K562 (cell line): ENCODE measurements around the gene HNRNPH3. TPM values are rescaled to one million over a fixed set of nuclear protein-coding genes. Genes with fewer than 3 reads are reported as not detected.

Source experiments
- ATAC-seq: fragments of 200-7000 bp; cut with Tn5 transposase; 3 replicates; pipeline ENCODE4 v1.9.1; 2020; ENCODE audit warnings: moderate library complexity
- BruUV-seq: library from RNA; stranded (reverse); fragments of 400-500 nt; replicated peaks from 2 replicates; lab custom pipeline; 2021; lab: Mats Ljungman, UMichigan
- CTCF ChIA-PET: fragments of 300-600 bp; formaldehyde crosslinking; extraction: SDS; loops from one replicate; lab custom pipeline; 2021; ENCODE audit warnings: low intra/inter-chr PET ratio; lab: Yijun Ruan, JAX
- POLR2A ChIA-PET: fragments of 300-600, 350-650 bp; sonication (Branson Sonifier 250); formaldehyde crosslinking; extraction: SDS; loops from one replicate; lab custom pipeline; 2021; ENCODE audit warnings: antibody characterized with exemption, inconsistent platforms; lab: Yijun Ruan, JAX
- DNase-seq, 4 experiments: peaks; one replicate each; pipeline versions ENCODE4 v3.0.0 to v3.0.0-alpha.2; 2011 to 2018; ENCODE audit warnings: low spot score in 3 of 4, mixed read lengths in 3 of 4; ENCODE audit errors: extremely low read depth in 1 of 4
- FAIRE-seq: peaks from 2 replicates; lab custom pipeline; 2011; peaks lifted over from hg19 to GRCh38; lab: Jason Lieb, UNC
- H2AFZ ChIP-seq: 2 replicates; pipeline ENCODE4 v1.6.0; 2011; ENCODE audit warnings: low read depth, low read length, control low read depth, inconsistent platforms
- H3K27ac ChIP-seq: fragments of 200-600 bp; 3 replicates; pipeline ENCODE4 v1.8.0; 2011; ENCODE audit warnings: low read depth, mild to moderate bottlenecking, control low read depth, inconsistent platforms, low read length, moderate library complexity, mixed read lengths; ENCODE audit errors: extremely low read depth
- H3K27me3 ChIP-seq, 2 experiments: fragments of 300-600 bp in 1 of 2; 2 replicates in 1 of 2; 3 replicates in 1 of 2; pipeline versions ENCODE4 v1.6.0 to v1.8.0; 2011; ENCODE audit warnings: inconsistent platforms in 2 of 2, low read length in 2 of 2, mild to moderate bottlenecking in 1 of 2, mixed read lengths in 1 of 2, moderate library complexity in 1 of 2; ENCODE audit not compliant: control insufficient read depth in 2 of 2, insufficient read depth in 2 of 2
- H3K36me3 ChIP-seq: fragments of 300-600 bp; 3 replicates; pipeline ENCODE4 v1.8.0; 2011; ENCODE audit warnings: mild to moderate bottlenecking, low read length, inconsistent platforms; ENCODE audit not compliant: control insufficient read depth, insufficient read depth
- H3K4me1 ChIP-seq, 2 experiments: fragments of 200-600 bp in 1 of 2; replicated peaks in 1 of 2; 2 replicates in 1 of 2; 3 replicates in 1 of 2; pipeline versions ENCODE4 v1.5.1 to v1.8.0; 2011; ENCODE audit warnings: inconsistent platforms in 2 of 2, low read length in 2 of 2, mild to moderate bottlenecking in 1 of 2, mixed read lengths in 1 of 2, moderate library complexity in 1 of 2; ENCODE audit not compliant: control insufficient read depth in 2 of 2, insufficient read depth in 2 of 2
- H3K4me2 ChIP-seq: 2 replicates; pipeline ENCODE4 v1.6.1; 2011; ENCODE audit warnings: low read length, control low read depth, inconsistent platforms, mixed read lengths; ENCODE audit not compliant: insufficient read depth
- H3K4me3 ChIP-seq: fragments of 200-600 bp; sonication (generic), shearing (Covaris generic); 2 replicates; pipeline ENCODE4 v1.5.1; 2016; ENCODE audit warnings: control low read depth, inconsistent platforms
- H3K79me2 ChIP-seq: fragments of 200-600 bp; 3 replicates; pipeline ENCODE4 v1.8.0; 2011; ENCODE audit warnings: low read length, inconsistent platforms; ENCODE audit not compliant: control insufficient read depth, insufficient read depth
- H3K9ac ChIP-seq, 2 experiments: 2 replicates each; pipeline versions ENCODE4 v1.6.0 to v1.6.1; 2011; ENCODE audit warnings: low read depth in 2 of 2, low read length in 2 of 2, control low read depth in 1 of 2, inconsistent platforms in 1 of 2, mild to moderate bottlenecking in 1 of 2, mixed read lengths in 1 of 2; ENCODE audit not compliant: insufficient read depth in 1 of 2
- H3K9me1 ChIP-seq: one replicate; pipeline ENCODE4 v1.6.0; 2011; ENCODE audit warnings: inconsistent platforms, mild to moderate bottlenecking, low read length, moderate library complexity; ENCODE audit not compliant: control insufficient read depth, insufficient read depth
- H3K9me3 ChIP-seq: replicated peaks from 2 replicates; pipeline ENCODE4 v1.5.1; 2011; ENCODE audit warnings: low read depth, low read length, inconsistent platforms; ENCODE audit not compliant: control insufficient read depth, insufficient read depth
- H4K20me1 ChIP-seq: replicated peaks from 2 replicates; pipeline ENCODE4 v1.6.1; 2011; ENCODE audit warnings: low read length, inconsistent platforms, mixed read lengths; ENCODE audit not compliant: control insufficient read depth, insufficient read depth
- GTF2B ChIP-seq: IDR thresholded peaks from 2 replicates; pipeline ENCODE4 v1.6.1; 2011; ENCODE audit not compliant: insufficient read length; ENCODE audit errors: extremely low read depth
- HIVEP1 ChIP-seq: fragments of 250-450 bp; sonication (Bioruptor Pico); IDR thresholded peaks from 2 replicates; pipeline ENCODE4 v1.4.0; 2020; ENCODE audit warnings: mild to moderate bottlenecking
- STAT6 ChIP-seq: sonication (generic); formaldehyde crosslinking; IDR thresholded peaks from 2 replicates; pipeline ENCODE4 v1.8.1; 2023; ENCODE audit warnings: mild to moderate bottlenecking, missing genetic modification reagents
- ZBED1 ChIP-seq: IDR thresholded peaks from 2 replicates; pipeline ENCODE4 v1.6.1; 2014
- ZMIZ1 ChIP-seq, 2 experiments: fragments of 150-350 bp in 1 of 2; IDR thresholded peaks; 2 replicates each; pipeline ENCODE4 v1.6.1; 2012 to 2016; ENCODE audit warnings: low read depth in 2 of 2, low read length in 2 of 2, mild to moderate bottlenecking in 1 of 2, moderate library complexity in 1 of 2
- ZNF212 ChIP-seq: fragments of 450-650 bp; formaldehyde crosslinking; IDR thresholded peaks from 2 replicates; pipeline ENCODE4 v1.4.0; 2020; ENCODE audit warnings: mild to moderate bottlenecking
- ZNF41 ChIP-seq: fragments of 250-450 bp; sonication (Bioruptor Pico); conservative IDR thresholded peaks from 2 replicates; pipeline ENCODE4 v1.4.0; 2020; ENCODE audit warnings: mild to moderate bottlenecking
- ZSCAN32 ChIP-seq: fragments of 450-650 bp; formaldehyde crosslinking; IDR thresholded peaks from 2 replicates; pipeline ENCODE4 v1.4.0; 2020; ENCODE audit warnings: mild to moderate bottlenecking, moderate library complexity
- WGBS: fragments of 100-300 bp; shearing (Covaris generic); methylation state at CpG from one replicate; pipeline ENCODE4 v1.1.6; 2016; ENCODE audit warnings: low coverage, mixed read lengths; ENCODE audit not compliant: insufficient coverage; ENCODE audit errors: missing lambda C conversion rate; 5-methylcytosine and 5-hydroxymethylcytosine counted together
- in situ Hi-C: fragments of 300-500 bp; cut with MboI; formaldehyde crosslinking; loops from 4 replicates; pipeline ENCODE4 v1.15.0; 2018; ENCODE audit warnings: inconsistent platforms, mixed read lengths
- intact Hi-C: fragments of 100-400 bp; cut with micrococcal nuclease; formaldehyde crosslinking; loops from 2 replicates; pipeline ENCODE4 v1.14.2; 2022
- polyA plus RNA-seq, 8 experiments: library from polyadenylated mRNA; depleted of rRNA in 4 of 8; stranded (reverse) in 5 of 8; unstranded in 3 of 8; fragments of >200 nt; fragmentation: Nextera tagmentation in 2 of 8; fragmentation: Illumina TruSeq in 1 of 8; extraction: Ambion mirVana in 2 of 8; extraction: Trizol in 1 of 8; gene quantifications; 2 replicates each; pipeline versions ENCODE4 v1.2.1 to v1.2.3, GENCODE V29; 2011 to 2014; ENCODE audit warnings: inconsistent platforms in 1 of 8, missing spikeins in 1 of 8
- total RNA-seq, 7 experiments: library from RNA; depleted of rRNA in 6 of 7; stranded (reverse); fragments of >200 nt in 6 of 7; fragmentation: Illumina TruSeq in 2 of 7; extraction: Trizol in 2 of 7; gene quantifications; 2 replicates each; pipeline versions ENCODE4 v1.2.1 to v1.2.3, GENCODE V29; 2011 to 2021; ENCODE audit warnings: low replicate concordance in 1 of 7
- TF ChIP-seq, protein P1 (sequence below): fragments of 250-450 bp; sonication (Bioruptor Pico); IDR thresholded peaks from 2 replicates; pipeline ENCODE4 v1.4.0; 2020

HNRNPH3 gene
- total and polyA plus RNA-seq, 9 of the 15 experiments (the other 6 are each of a cell fraction or from before 2014, with no cell fraction given), result 52.8 to 562 (median 152) TPM

GRCh38 chr10:68288717-68289116 is 43.1 kb upstream of the HNRNPH3 start:
- CTCF ChIA-PET, result no interaction called here
- 22% methylated on average over 4 of the region's 4 CpGs for WGBS
- H2AFZ ChIP-seq, result no peak overlapping the region
- no peaks in the 10 kb centered on the region for H3K79me2 ChIP-seq
- H3K9me1 ChIP-seq, result no peaks in the 10 kb centered on the region
- no peak overlapping the region for H3K9ac ChIP-seq
- DNase-seq (no peak), ATAC-seq (no peak), FAIRE-seq (no peak)
- POLR2A ChIA-PET, result interaction anchor here (0.6 to 0.7 kb wide), 3 partner anchors 180 to 667 kb away, joined by 3 to 4 read pairs (median 4); partner anchors contain the start of gene DDX21
- H3K9me3 ChIP-seq, result no peaks in the 10 kb centered on the region
- BruUV-seq, result no TSS peak
- in situ Hi-C loops, result no loop called here
- no peaks in the 10 kb centered on the region for H3K4me1 ChIP-seq
- no peaks in the 10 kb centered on the region for H3K36me3 ChIP-seq
- no peak overlapping the region for H3K4me3 ChIP-seq
- H3K27ac ChIP-seq, result no peak overlapping the region
- peaks cover 0 to 9% of the 10 kb centered on the region in 2 experiments; a peak in 2 of 5 replicates for H3K27me3 ChIP-seq
- no peaks in the 10 kb centered on the region; the same call in 1 of the 2 replicates for H4K20me1 ChIP-seq
- no peak overlapping the region for H3K4me2 ChIP-seq
- intact Hi-C loops, result no loop called here
- TF ChIP-seq ZNF41 (CRISPR knock-in tag) (no peak), GTF2B (no peak), STAT6 (CRISPR knock-in tag) (no peak), HIVEP1 (CRISPR knock-in tag) (no peak), ZNF212 (CRISPR knock-in tag) (no peak), ZSCAN32 (CRISPR knock-in tag) (no peak), ZBED1 (no peak), ZMIZ1 (IDR thresholded peaks at IDR 0.05; ENCODE audit: low read depth in 2 of 2, low read length in 2 of 2) (no peak)
- TF ChIP-seq, protein P1, sequence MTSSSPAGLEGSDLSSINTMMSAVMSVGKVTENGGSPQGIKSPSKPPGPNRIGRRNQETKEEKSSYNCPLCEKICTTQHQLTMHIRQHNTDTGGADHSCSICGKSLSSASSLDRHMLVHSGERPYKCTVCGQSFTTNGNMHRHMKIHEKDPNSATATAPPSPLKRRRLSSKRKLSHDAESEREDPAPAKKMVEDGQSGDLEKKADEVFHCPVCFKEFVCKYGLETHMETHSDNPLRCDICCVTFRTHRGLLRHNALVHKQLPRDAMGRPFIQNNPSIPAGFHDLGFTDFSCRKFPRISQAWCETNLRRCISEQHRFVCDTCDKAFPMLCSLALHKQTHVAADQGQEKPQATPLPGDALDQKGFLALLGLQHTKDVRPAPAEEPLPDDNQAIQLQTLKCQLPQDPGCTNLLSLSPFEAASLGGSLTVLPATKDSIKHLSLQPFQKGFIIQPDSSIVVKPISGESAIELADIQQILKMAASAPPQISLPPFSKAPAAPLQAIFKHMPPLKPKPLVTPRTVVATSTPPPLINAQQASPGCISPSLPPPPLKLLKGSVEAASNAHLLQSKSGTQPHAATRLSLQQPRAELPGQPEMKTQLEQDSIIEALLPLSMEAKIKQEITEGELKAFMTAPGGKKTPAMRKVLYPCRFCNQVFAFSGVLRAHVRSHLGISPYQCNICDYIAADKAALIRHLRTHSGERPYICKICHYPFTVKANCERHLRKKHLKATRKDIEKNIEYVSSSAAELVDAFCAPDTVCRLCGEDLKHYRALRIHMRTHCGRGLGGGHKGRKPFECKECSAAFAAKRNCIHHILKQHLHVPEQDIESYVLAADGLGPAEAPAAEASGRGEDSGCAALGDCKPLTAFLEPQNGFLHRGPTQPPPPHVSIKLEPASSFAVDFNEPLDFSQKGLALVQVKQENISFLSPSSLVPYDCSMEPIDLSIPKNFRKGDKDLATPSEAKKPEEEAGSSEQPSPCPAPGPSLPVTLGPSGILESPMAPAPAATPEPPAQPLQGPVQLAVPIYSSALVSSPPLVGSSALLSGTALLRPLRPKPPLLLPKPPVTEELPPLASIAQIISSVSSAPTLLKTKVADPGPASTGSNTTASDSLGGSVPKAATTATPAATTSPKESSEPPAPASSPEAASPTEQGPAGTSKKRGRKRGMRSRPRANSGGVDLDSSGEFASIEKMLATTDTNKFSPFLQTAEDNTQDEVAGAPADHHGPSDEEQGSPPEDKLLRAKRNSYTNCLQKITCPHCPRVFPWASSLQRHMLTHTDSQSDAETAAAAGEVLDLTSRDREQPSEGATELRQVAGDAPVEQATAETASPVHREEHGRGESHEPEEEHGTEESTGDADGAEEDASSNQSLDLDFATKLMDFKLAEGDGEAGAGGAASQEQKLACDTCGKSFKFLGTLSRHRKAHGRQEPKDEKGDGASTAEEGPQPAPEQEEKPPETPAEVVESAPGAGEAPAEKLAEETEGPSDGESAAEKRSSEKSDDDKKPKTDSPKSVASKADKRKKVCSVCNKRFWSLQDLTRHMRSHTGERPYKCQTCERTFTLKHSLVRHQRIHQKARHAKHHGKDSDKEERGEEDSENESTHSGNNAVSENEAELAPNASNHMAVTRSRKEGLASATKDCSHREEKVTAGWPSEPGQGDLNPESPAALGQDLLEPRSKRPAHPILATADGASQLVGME (CRISPR knock-in tag), result no peak
